Activated CD8-positive, alpha-beta memory T cell treated with anti-CD3 and anti-CD28 coated beads, Interleukin-2, amount 50 U/mL, for 24 hours (primary cell): ENCODE data around the gene SERPINA1.
"Not testable (repeated sequence)": the region's sequence is repeated elsewhere in the genome, so short reads cannot be mapped to it uniquely, and the experiment has no call there.

ENCODE experiments used
- DNase-seq: peaks from one replicate; pipeline ENCODE4 v3.0.0-alpha.2; 2020; ENCODE audit errors: extremely low read depth

Gene SERPINA1

DNA sequence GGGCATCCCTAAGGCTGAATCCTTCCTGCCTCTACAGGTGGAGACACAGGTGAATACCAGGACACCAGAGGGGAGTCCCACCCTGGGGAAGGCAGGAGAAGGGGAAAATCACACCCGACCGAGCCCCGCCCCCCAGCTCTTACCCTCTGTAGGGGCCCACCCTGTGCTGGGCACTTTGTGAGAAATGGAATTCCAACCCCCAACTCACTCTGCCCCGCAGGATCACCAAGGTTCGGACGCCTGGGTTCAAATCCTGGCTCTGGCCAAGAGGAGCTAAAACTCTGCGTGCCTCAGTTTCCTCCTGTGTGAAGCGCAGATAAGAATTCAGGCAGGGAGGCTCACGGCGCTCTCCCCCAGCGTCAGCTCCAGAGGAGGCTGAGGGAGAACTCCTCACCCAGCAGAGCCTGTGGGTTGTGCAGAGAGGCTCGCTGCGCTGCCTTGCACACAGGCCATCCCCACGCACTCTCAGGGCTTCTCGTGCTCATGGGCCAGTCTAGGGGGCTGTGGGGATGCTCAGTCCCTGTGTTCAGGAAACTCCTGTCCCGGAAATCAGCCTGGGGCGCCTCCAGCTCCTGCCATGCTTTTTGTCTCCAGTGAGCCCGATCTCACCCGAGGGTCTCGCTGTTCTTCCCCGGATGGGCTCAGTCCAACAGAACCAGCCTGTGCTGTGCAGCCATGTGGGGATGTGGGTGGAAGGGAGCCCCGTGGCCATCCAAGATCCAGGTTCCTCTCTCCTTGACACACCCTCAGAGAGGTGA lies 18.5 kb downstream of the SERPINA1 start:
- not testable (repeated sequence) for DNase-seq

DNA sequence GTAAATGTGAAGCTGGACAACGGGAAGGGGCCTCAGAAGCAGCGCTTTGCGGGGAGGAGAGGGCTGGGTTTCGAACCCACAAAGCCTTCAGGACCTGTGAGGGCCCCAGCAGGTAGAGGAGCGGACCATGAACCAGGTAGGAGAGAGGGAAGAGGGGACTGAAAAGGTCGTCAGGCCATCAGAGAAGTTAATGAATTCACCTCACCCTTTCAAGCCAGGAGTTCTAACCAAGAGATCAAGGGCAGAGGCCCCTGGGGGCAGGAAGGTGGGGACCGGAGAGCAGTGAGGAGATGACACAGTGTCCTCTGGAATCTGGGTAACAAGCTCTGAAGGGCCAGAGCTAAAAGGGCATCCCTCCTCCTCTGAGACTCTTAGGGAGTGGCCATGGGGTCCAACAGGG lies 19.4 kb downstream of the SERPINA1 start:
- DNase-seq, result no peak

DNA sequence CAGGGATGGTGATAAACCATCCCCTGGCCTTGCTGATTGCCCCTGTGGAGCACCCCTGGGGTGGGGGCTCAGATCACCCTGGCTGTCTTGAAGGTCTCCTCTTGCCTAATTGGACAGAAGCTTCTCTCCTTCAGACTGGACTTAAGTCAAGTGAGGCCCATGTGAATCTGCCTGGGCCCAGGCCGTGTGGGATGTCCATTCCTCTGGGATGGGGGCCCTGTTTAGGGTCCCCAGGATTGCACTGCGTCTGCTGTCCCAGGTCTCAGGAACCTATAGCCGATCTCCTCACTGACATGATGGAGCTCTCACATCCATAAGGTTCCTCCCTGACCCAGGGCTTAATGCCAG lies 20.2 kb downstream of the SERPINA1 start:
- no peak for DNase-seq

DNA sequence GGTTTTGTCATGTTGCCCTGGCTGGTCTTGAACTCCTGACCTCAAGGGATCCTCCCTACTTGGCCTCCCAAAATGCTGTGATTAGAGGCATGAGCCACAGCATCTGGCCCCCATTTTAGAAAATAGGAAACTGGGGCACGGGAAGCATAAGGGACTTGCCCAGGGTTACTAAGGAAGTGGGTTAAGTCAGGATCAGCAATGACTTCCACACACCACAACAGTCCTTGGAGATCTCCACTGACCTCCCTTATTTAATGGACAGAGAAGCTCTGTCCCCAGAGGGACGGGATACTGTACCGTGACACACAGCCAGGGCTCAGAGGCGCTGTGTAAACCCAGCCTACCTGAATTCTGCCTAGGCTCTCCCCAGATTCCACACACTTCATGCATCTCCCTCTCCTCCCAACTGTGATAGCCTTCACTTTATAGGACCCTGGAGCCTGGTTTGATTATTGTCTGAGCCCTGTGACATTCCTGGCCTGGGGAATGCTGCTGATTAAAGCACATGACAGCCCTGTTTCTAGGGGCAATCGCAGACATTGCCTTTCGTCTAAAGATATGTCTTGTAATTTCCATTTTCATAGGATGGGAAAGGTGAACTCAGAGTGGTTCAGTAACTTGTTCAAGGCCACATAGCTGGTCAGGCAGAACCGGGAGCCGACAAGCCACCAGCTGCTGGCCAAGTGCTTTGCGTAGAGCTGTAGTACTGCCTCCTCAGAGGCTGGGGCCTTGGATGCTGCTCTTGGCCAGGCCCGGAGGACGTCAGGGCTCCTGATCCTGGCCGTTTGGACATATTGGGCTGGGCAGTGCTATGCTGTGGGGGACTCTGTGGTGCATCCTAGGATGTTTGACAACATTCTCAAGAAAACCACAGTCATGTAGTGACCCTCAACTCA lies 20.8 kb downstream of the SERPINA1 start:
- no peak for DNase-seq

DNA sequence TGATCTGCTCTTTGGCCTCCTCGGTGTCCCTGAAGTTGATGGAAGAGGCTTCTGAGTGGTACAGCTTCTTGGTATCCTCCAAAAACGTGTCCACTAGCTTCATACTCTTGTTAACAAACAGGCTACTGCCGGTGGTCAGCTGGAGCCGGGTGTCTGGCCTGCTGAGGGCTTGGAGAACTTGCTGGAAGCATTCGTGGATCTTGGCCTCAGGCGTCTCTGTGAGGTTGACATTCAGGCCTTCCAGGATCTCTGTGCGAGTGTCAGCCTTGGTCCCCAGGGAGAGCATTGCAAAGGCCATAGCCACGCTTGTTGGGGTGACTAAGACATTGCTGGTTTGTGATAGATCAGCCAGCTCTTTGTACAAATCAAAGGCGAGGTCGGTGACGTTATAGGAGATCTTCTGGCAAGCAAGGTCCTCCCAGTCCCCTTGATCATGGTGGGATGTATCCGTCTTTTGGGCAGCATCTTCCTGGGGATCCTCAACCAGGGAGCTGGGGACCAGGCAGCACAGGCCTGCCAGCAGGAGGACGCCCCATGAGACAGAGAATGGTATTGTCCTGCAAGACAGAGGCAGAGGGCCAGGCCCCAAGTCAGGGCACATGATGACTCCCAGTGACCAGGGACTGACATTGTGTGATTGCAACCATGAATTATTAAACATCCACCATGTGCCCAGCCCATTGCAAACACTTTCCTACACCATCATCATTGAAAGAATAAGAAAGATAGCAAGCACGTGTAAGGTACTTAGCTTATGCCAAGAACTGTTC lies 22.1 kb downstream of the SERPINA1 start, which contains the start of gene SERPINA2:
SERPINA2 (minus strand) TSS at position 553 of the 770 bp plus-strand sequence.
- no peak for DNase-seq

DNA sequence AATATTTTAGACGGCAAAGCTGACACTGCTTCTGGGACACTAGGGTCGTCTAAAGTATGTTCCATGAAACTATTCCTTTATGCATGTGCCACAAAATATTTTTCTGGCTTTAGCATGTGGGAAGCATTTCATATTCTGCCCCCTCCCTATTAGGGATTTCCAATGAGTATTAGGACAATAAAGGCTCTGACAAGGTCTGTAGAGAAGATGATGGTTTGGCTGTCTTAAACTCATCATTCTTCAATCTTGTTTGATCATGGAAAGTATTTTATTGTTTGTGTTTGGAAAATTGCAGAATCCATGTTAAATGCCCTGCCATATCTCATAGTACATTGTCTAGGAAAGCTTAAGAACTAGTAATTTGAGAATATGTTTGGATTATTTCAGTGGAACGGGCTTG lies 22.8 kb downstream of the SERPINA1 start:
- DNase-seq, result no peak

DNA sequence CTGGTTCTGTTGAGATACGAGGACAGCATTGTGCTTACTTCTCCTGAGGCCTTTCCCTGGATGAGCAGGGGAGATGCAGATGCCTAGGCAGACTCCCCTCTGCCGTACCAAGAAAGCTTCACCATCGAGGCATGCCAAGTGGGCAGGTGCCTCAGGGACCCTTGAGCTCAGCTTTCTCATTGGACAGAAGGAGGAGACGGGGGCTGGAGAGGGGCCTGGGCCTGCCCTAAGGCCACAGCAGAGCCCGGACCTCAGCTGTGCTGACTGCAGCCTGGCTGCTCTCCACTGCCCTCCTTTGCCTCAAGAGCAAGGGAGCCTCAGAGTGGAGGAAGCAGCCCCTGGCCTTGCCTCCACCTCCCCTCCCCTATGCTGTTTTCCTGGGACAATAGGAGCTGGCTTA lies 23.4 kb downstream of the SERPINA1 start:
- no peak for DNase-seq

DNA sequence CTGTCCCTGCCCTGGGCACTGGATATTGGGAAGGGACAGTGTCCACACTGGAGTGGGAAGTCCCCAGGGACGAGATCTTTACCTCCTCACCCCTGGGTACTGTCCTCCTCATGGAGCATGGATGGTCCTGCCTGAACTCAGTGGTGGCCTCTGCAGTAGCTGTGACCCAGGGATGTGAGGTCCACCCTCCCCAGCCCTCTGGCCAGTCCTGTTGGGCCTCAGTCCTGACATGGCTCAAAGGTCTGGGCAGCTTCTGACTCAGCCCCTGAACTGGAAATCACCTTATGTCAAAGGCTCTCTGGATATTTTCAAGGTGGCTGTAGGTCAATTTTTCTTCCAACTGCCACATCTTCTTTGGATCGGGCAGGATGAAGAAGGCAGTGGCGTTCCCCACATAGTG lies 24.4 kb downstream of the SERPINA1 start:
- DNase-seq, result no peak

DNA sequence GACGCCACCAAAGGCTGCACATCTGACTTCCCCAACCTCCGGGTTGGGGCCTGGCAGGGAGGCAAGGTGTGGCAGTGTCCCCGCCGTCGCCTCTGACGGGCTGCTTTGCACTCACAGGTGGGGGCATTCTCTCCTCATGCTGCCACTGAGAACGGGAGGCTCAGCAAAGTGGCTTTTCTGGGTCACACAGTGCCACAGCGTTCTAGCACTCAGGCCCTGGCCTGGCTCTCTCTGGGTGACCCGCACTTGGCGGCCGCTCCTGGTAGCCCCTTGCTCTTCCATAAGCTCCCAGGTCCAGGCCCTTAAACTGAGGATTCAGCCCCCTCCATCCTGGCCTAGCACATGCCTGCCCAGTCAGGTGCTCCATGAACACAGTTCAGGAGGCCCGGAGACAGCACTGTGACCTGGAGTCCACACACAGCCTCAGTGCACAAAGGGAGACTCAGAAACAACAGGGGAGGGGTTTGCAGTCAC lies 25.2 kb downstream of the SERPINA1 start:
- no peak for DNase-seq

DNA sequence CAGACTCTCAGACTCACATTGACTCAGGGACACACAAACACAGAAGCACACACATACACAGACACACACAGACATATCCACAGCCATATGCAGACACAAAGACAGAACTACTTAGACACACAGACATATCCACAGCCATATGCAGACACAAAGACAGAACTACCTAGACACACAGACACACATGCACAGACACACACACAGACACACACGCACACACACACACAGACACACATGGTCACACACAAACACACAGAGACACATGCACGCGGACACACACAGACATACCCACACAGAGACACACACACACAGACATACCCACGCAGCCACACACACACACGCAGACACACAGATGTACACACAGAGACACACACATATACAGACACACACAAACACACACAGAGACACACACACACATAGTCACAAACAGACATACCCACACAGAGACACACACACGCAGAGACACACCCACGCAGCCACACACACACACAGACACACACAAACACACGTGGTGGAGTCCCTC lies 25.7 kb downstream of the SERPINA1 start:
- no peak for DNase-seq

DNA sequence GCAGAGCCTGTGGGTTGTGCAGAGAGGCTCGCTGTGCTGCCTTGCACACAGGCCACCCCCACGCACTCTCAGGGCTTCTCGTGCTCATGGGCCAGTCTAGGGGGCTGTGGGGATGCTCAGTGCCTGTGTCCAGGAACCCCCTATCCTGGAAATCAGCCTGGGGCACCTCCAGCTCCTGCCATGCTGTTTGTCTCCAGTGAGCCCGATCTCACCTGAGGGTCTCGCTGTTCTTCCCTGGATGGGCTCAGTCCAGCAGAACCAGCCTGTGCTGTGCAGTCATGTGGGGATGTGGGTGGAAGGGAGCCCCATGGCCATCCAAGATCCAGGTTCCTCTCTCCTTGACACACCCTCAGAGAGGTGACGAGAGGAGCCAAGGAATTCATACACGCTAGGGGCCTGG lies 26.7 kb downstream of the SERPINA1 start:
- DNase-seq, result no peak

DNA sequence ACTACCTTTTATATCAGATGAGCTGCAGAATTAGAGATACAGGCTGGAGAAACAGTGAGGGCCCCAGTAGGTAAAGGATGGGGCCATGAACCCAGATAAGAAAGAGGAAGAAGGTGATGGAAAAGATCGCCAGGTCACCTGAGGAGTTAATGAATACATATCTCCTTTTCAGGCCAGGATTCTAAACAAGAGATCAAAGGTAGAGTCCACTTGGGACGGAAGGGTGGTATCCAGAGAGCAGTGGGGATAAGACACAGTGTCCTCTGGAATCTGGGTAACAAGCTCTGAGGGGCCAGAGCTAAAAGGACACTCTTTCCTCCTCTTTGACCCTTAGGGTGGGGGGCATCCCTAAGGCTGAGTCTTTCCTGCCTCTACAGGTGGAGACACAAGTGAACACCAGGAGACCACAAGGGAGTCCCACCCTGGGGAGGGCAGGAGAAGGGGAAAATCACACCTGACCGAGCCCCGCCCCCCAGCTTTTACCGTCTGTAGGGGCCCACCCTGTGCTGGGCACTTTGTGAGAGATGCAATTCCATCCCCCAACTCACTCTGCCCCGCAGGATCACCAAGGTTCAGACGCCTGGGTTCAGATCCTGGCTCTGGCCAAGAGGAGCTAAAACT lies 27.3 kb downstream of the SERPINA1 start:
- no peak for DNase-seq

DNA sequence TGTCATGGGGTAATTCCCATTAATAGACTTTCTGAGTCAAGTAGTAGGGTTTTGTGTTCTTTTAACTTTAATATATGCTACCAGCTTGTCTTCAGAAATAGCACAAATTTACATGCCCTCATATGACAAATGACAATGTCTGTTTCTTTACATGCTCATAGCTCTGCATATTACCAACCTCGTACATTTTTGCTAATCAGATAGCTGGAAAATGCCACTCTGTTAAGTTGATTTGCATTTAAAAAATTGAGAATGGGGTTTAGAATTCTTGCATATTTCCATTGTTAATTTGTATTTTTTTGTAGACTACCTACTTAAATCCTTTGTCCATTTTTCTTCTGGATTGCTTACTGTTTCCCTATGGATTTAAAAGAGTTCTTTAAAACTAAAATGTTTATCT lies 31.2 kb downstream of the SERPINA1 start:
- no peak for DNase-seq

DNA sequence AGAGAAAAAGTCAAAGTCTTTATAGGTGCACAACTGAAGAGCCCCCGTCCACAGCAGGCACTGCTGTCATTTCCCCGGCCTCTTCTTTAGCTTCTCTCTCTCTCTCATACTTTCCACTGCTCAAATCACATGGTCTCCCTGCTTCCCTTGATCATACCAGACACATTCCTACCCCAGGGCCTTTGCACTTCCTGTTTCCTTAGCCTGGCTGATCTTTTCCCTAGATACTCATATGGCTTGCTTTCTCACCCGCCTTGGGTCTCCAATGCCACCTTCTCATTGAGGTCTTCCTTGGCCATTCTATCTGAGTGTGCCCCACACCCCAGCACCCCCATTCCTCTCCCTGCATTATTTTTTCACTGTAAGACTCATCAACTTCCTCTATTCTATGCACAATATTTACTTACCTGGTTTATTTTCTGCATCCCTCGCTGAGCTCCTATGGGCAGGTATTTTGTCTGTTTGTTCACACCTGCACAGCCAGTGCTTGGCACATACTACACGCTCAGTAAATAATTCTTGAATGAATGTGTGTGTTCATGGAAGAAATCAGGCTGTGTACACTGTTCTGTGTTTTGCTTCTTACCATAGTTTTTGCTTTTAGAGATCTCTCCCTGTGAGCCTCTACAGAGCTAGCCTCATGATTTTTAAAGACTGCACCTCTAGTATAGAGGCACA lies 31.9 kb downstream of the SERPINA1 start:
- DNase-seq, result no peak

DNA sequence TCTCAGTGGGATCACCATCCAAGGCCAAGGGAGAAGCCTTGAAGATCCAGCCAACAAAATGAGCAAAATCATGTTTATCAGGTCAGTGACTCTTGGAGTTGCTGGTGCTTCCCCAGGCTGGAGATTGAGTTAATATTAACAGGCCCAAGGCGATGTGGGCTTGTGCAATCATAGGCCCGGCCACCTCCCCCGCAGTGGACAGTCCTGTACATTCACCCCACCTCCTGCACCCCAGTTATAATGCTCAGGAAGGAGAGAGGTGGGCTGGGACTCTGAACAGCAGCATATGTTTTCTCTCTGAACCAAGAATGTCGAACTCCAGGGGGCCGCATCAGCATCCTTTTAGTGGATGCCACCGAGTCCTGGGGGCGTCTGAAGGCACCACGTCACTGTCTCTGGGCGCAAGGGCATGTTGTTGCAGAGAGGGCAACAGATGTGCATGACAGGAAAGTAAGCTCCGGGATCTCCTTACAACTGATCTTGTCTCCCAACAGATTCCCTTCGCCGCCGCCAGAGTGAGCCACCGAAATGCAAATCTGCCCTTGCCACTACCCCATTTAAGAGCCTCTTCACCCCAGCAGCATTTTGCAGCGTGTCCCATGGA lies 33.1 kb downstream of the SERPINA1 start:
- DNase-seq, result no peak

DNA sequence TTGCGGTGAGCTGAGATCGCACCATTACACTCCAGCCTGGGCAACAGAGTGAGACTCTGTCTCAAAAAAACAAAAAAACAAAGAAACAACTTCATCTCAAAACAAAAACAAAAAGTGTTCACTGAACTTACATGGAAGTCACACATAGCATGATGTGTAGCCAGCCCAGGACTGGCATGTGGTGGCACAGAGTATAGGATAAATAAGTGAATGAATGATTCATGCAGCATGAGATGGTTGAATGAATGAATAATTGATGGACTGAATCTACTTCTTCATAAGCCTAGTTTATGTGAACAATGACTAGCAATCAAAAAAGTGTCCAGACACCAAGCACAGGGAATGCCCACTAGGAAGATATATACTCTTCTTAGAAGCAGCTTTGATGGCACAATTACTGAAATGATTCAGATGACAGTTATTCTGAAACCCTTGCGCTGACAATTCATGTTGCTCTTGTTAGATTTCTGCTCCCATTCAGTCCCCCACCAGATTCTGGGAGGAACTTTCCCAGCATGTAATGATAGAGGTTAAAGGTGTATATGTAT lies 33.7 kb downstream of the SERPINA1 start:
- DNase-seq, result no peak

DNA sequence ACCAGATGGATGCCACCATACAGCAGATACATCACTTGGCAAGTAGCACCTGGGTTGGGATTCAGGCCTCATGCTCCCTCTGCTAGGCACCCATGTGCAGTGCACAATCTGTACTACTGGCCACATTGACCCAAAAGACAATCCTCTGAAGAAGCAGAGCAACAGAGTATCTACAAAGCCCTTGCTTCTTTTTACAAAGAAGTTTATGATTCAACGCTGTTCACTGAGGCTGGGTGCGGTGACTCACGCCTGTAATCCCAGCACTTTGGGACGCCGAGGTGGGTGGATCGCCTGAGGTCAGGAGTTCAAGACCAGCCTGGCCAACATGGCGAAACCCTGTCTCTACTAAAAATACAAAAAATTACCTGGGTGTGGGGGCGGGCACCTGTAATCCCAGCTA lies 34.2 kb downstream of the SERPINA1 start:
- DNase-seq, result not testable (repeated sequence)

DNA sequence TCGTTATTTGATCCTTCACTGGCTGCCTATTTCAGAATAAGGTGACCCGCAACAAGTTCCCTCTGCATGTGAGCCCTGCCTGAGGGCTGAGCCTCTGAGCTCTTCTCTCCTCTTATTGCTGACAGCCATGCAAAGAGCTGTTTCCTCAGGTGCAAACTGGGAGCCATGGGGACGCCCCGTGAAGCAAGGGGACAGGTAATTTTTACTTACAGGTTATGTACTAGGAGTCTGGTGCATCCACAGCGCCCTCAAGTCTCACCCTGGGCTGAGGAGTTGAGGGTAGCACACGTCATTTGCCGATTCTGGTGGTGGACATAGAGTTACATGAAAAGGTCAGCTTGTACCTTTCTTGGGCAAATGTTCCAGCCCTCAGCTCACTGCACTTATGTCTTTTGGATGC lies 39.1 kb downstream of the SERPINA1 start:
- no peak for DNase-seq

DNA sequence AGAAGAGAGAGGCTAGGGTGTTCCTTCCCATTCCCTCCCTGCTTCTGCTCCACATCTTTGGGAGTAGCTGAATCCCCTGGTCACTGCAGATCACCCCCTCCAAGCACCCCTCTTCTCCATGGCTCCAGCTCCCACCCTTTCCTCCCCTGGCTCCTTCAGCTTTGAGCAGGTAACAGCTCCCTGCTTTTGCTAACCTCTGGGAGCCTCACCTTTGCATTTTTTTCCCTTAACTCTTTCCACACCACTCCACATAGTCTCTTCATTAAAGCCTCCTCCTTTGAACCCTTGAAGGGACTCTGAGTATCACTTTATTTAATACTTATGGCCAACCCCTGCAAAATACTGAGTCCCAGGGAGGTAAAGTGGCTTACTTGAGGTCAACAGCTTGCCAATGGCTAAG lies 39.6 kb downstream of the SERPINA1 start:
- DNase-seq, result no peak

DNA sequence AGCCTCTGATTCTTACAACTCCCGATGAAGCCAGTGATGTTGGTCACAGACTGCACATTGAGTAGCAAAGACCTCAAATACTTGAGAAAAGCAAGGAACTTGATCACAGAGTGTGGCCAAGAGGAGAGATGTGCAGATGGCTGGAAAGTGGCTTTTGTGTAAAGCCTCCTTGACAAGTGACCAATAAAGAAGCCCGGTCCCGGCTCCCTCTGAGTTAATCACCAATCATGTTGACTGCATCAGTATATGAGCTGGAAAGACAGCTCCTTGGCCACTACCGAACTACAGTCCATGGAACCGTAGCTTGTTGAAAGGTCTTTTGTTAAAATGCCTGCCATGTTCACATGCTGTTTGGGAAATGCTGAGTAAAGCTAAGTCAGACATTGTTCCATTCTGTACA lies 41.6 kb downstream of the SERPINA1 start:
- no peak for DNase-seq
